ENCODE data around the gene CNOT8. TPM values are rescaled to one million over a fixed set of nuclear protein-coding genes. Genes with fewer than 3 reads are reported as not detected.

The CNOT8 gene
- total and polyA plus RNA-seq, 9 of the 15 experiments (the other 6 are each of a cell fraction or from before 2014, with no cell fraction given), result 15.2 to 68.9 (median 52.1) TPM

DNA sequence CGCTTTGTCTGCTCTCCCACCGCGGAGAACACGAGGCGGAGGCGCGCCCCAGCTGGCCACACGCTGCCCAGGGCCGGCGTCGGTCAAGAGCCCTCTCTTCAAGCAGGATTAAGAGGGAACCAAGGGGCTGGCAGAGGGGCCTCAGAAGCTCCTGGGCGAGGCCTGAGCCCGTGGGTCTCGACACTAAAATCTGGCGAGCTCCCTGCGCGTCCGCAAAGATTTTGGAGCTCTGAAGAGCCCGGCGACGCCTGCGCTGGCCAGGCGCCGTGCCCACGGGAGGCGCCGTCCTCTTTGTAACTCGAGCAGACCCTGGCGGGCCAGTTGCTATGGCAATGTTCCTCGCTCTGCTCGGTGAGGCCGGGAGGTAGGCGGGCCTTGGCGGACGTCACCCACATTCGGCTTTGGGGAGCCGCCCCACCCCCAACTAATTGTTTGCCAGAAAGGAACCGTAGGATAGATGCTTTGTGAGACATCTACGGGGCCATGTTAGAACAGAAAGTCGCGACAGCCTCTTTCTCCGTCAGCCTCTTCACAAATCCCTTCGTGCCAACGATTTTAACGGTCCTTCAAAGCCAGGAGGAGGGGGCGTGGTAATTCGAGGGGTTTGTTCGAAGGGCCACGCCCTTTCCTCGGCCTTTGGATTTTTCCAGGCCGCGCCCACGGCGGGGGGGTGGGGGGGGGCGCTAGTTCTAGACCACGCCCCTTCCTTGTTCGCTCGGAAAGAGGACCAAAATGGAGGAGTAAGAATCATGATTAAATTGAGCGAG, 714 bp upstream of the CNOT8 start (continued):
- TF ChIP-seq, protein P1, sequence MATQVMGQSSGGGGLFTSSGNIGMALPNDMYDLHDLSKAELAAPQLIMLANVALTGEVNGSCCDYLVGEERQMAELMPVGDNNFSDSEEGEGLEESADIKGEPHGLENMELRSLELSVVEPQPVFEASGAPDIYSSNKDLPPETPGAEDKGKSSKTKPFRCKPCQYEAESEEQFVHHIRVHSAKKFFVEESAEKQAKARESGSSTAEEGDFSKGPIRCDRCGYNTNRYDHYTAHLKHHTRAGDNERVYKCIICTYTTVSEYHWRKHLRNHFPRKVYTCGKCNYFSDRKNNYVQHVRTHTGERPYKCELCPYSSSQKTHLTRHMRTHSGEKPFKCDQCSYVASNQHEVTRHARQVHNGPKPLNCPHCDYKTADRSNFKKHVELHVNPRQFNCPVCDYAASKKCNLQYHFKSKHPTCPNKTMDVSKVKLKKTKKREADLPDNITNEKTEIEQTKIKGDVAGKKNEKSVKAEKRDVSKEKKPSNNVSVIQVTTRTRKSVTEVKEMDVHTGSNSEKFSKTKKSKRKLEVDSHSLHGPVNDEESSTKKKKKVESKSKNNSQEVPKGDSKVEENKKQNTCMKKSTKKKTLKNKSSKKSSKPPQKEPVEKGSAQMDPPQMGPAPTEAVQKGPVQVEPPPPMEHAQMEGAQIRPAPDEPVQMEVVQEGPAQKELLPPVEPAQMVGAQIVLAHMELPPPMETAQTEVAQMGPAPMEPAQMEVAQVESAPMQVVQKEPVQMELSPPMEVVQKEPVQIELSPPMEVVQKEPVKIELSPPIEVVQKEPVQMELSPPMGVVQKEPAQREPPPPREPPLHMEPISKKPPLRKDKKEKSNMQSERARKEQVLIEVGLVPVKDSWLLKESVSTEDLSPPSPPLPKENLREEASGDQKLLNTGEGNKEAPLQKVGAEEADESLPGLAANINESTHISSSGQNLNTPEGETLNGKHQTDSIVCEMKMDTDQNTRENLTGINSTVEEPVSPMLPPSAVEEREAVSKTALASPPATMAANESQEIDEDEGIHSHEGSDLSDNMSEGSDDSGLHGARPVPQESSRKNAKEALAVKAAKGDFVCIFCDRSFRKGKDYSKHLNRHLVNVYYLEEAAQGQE (IDR thresholded peaks at IDR 0.05; ENCODE audit: borderline replicate concordance), result peak; percentile 11; the same call in 1 of the 2 replicates
- TF ChIP-seq, protein P1 (CRISPR knock-in tag; IDR thresholded peaks at IDR 0.05; ENCODE audit: low read depth), result 0 out of 2 replicates have a peak, but pooled peaks have one; percentile 69
- TF ChIP-seq HDAC8 (tag; IDR thresholded peaks at IDR 0.05) (peak; percentile 80; the same call in 1 of the 2 replicates), HDAC1 (IDR thresholded peaks at IDR 0.05) (no peak; a peak in 2 of 4 replicates), FOXK2 (conservative IDR thresholded peaks at IDR 0.05 in 1 of 2, IDR thresholded peaks at IDR 0.05 in 1 of 2; ENCODE audit: low read depth in 2 of 2) (no peak), MCM3 (IDR thresholded peaks at IDR 0.05) (no peak), TAL1 (IDR thresholded peaks at IDR 0.05) (no peak), GATAD2A (IDR thresholded peaks at IDR 0.05) (0 out of 2 replicates have a peak, but pooled peaks have one; percentile 22), NFIX (CRISPR knock-in tag; IDR thresholded peaks at IDR 0.05; ENCODE audit: low read depth) (no peak), SP1 (CRISPR knock-in tag; IDR thresholded peaks at IDR 0.05) (no peak)
- TF ChIP-seq, protein P2, sequence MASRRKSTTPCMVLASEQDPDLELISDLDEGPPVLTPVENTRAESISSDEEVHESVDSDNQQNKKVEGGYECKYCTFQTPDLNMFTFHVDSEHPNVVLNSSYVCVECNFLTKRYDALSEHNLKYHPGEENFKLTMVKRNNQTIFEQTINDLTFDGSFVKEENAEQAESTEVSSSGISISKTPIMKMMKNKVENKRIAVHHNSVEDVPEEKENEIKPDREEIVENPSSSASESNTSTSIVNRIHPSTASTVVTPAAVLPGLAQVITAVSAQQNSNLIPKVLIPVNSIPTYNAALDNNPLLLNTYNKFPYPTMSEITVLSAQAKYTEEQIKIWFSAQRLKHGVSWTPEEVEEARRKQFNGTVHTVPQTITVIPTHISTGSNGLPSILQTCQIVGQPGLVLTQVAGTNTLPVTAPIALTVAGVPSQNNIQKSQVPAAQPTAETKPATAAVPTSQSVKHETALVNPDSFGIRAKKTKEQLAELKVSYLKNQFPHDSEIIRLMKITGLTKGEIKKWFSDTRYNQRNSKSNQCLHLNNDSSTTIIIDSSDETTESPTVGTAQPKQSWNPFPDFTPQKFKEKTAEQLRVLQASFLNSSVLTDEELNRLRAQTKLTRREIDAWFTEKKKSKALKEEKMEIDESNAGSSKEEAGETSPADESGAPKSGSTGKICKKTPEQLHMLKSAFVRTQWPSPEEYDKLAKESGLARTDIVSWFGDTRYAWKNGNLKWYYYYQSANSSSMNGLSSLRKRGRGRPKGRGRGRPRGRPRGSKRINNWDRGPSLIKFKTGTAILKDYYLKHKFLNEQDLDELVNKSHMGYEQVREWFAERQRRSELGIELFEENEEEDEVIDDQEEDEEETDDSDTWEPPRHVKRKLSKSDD (conservative IDR thresholded peaks at IDR 0.05; ENCODE audit: low read length), result no peak; the same call in 1 of the 2 replicates
- TF ChIP-seq, protein P3, sequence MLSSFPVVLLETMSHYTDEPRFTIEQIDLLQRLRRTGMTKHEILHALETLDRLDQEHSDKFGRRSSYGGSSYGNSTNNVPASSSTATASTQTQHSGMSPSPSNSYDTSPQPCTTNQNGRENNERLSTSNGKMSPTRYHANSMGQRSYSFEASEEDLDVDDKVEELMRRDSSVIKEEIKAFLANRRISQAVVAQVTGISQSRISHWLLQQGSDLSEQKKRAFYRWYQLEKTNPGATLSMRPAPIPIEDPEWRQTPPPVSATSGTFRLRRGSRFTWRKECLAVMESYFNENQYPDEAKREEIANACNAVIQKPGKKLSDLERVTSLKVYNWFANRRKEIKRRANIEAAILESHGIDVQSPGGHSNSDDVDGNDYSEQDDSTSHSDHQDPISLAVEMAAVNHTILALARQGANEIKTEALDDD (IDR thresholded peaks at IDR 0.05), result no peak
- TF ChIP-seq, protein P4, sequence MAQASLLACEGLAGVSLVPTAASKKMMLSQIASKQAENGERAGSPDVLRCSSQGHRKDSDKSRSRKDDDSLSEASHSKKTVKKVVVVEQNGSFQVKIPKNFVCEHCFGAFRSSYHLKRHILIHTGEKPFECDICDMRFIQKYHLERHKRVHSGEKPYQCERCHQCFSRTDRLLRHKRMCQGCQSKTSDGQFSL (CRISPR knock-in tag; IDR thresholded peaks at IDR 0.05), result no peak
- TF ChIP-seq, protein P4 (tag; IDR thresholded peaks at IDR 0.05), result peak in 1 of 2 experiments; percentile 99; a peak in 2 of 4 replicates
